SHP77 treated with DMSO at 0.1 percent for 48 hours (cell line): Measurements from ENCODE around the gene NR3C1.

Experiments used
- DNase-seq: peaks from one replicate; lab custom pipeline; 2025; lab: John Stamatoyannopoulos, UW

Gene NR3C1

GRCh38 chr5:143425835-143426234, 22.3 kb upstream of the NR3C1 start:
- no peak for DNase-seq

- DNase-seq: no peak
Observed at GRCh38 chr5:143418140-143418866, 14.8 kb upstream of the NR3C1 start.

- no peak for DNase-seq
Observed at GRCh38 chr5:143417503-143418139, 14.1 kb upstream of the NR3C1 start.

- no peak for DNase-seq
Observed at GRCh38 chr5:143416411-143416810, 12.9 kb upstream of the NR3C1 start.

- no peak for DNase-seq
Observed at GRCh38 chr5:143413958-143414669, 10.6 kb upstream of the NR3C1 start.

- DNase-seq: no peak
Observed at GRCh38 chr5:143412661-143413342, 9.3 kb upstream of the NR3C1 start.

GRCh38 chr5:143409926-143410325, 6.4 kb upstream of the NR3C1 start:
- no peak for DNase-seq

GRCh38 chr5:143406408-143406807, 2.9 kb upstream of the NR3C1 start:
- DNase-seq: no peak

GRCh38 chr5:143405849-143406098, 2.3 kb upstream of the NR3C1 start:
- no peak for DNase-seq

GRCh38 chr5:143405063-143405848, 1.8 kb upstream of the NR3C1 start:
- peak; percentile 92 for DNase-seq

GRCh38 chr5:143404416-143405062, 1.1 kb upstream of the NR3C1 start:
- peak; percentile 85 for DNase-seq

- DNase-seq: no peak
Observed at GRCh38 chr5:143403334-143403592, 223 bp downstream of the NR3C1 start.

- DNase-seq: peak; percentile 32
Observed at GRCh38 chr5:143402553-143403333, 743 bp downstream of the NR3C1 start.

- DNase-seq: peak; percentile 46
Observed at GRCh38 chr5:143402017-143402552, 1.4 kb downstream of the NR3C1 start.

GRCh38 chr5:143401227-143402016, 2.1 kb downstream of the NR3C1 start:
- peak; percentile 51 for DNase-seq

GRCh38 chr5:143400541-143401226, 2.8 kb downstream of the NR3C1 start:
- peak; percentile 85 for DNase-seq

GRCh38 chr5:143399616-143400540, 3.6 kb downstream of the NR3C1 start:
- peak; percentile 79 for DNase-seq
